SH-SY5Y (cell line): ENCODE results near the gene ST8SIA2.

Experiments used
- GATA2 ChIP-seq: IDR thresholded peaks from 2 replicates; pipeline ENCODE4 v1.6.1; 2011; ENCODE audit warnings: mild to moderate bottlenecking, low read depth, low read length
- GATA3 ChIP-seq: IDR thresholded peaks from 2 replicates; pipeline ENCODE4 v1.6.1; 2011; ENCODE audit warnings: low read depth, mild to moderate bottlenecking, low read length, moderate library complexity

GRCh38 chr15:92492551-92493115, 99.0 kb downstream of the ST8SIA2 start:
- TF ChIP-seq GATA2 (no peak), GATA3 (no peak)
